PC-9 (cell line): Measurements from ENCODE around the gene KLK15.

ENCODE experiments used
- EZH2 ChIP-seq: fragments of 200-600 bp; sonication (generic); IDR thresholded peaks from 2 replicates; pipeline ENCODE4 v1.8.0; 2017; ENCODE audit warnings: antibody characterized with exemption, low read depth
- TF ChIP-seq, protein P1 (sequence below): fragments of 200-600 bp; sonication (generic); conservative IDR thresholded peaks from 2 replicates; pipeline ENCODE4 v1.6.1; 2017; ENCODE audit warnings: mixed run types, antibody characterized with exemption, mild to moderate bottlenecking, moderate library complexity

DNA sequence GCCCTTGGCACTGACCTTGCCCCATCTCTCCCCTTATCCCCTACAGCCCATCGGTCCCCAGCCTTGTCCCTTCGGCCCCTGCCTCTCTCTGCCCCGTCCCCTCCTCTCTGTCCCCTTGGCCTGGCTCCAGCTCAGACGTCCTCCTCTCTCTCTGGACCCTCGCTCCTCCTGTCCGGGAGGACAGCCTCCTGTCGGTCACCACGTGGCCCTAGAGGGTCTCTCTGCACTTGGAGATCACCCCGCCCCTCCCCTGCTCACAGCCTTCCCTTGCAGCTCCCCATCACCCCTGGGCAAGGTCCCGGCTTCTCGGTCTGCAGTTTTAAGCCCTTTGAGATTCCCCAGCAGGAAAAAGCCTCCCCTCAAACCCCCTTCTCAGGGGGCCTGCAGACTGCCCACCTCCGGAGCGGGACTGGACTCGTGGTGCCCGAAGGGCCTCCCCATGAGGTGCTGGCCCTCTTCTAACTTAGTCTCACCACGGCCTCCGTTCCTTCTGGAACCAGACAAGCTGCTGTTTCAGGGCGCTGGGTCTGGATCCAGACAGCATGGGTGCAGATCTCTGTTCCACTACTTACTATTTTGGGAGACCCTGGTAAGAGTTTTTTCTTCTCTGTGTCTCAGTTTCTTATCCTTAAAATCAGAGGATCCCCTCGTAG lies 3.3 kb upstream of the KLK15 start:
- TF ChIP-seq, protein P1, sequence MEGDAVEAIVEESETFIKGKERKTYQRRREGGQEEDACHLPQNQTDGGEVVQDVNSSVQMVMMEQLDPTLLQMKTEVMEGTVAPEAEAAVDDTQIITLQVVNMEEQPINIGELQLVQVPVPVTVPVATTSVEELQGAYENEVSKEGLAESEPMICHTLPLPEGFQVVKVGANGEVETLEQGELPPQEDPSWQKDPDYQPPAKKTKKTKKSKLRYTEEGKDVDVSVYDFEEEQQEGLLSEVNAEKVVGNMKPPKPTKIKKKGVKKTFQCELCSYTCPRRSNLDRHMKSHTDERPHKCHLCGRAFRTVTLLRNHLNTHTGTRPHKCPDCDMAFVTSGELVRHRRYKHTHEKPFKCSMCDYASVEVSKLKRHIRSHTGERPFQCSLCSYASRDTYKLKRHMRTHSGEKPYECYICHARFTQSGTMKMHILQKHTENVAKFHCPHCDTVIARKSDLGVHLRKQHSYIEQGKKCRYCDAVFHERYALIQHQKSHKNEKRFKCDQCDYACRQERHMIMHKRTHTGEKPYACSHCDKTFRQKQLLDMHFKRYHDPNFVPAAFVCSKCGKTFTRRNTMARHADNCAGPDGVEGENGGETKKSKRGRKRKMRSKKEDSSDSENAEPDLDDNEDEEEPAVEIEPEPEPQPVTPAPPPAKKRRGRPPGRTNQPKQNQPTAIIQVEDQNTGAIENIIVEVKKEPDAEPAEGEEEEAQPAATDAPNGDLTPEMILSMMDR: no peak
- no peak for TF ChIP-seq EZH2
